Activated CD8-positive, alpha-beta memory T cell treated with anti-CD3 and anti-CD28 coated beads for 1 hour (primary cell): Measurements from ENCODE around the gene RNF152.
A peak's percentile ranks its signal among the peaks of the same experiment; 100 is the strongest.

Experiments
- DNase-seq, 2 donors: peaks; one replicate each; pipeline ENCODE4 v3.0.0-alpha.2; 2020; ENCODE audit warnings: low read depth in 1 of 2; ENCODE audit errors: extremely low read depth in 1 of 2

The RNF152 gene

GRCh38 chr18:61894751-61895524 is 2.1 kb upstream of the RNF152 start:
- no peak for DNase-seq

GRCh38 chr18:61893971-61894750 is 1.4 kb upstream of the RNF152 start:
- DNase-seq = peak in 1 of 2 donors; percentile 50

DNA sequence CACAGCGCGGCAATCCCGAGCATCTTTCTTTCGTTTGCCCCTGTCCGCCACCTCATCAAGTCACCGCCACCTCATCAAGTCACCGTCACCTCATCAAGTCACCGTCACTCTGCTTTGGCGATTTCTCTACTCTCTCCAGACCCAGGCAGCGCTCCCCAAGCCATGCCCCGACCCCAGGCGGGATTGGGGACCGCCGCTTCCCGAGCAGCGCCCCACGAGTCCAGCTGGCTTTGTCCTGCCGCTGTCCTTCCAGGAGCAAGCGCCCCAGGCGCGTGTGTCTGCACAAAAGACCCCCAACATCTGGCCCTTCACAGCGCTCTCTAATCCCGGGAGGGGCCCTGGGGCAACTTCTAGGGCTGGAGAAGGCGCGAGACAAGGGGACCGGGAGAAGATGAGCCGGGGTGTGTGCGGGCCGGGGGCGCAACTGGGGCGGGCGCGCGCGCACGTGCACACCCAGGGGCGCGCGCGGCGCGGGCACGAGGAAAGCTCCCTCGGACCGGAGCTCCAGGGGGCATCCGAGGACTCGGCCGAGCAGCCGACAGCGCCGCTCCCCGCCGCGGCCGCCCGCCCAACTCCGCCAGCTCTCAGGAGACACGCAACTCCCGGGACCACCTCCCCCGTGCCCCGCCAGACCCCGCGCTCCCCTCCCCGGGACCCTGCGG is 633 bp upstream of the RNF152 start:
- peak in 1 of 2 donors; percentile 3 for DNase-seq

DNA sequence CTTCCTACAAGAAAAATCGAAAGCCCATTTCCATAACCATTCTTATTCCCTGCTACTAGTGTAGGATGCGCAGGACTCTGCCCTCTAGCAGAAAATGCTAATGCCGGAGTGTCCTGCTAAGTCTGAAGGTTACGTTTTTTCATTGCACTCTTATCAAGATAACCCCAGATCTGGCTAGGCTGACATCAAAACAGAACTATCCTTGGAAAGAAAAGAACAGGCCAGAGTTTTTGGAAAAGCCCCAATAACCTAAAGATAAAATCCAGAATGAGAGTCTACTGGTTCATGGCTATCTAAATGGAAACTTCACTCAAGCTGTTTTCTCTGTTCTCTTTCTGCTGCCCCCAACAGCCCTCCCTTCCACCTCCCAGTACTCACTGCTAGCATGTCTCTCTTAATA is 913 bp downstream of the RNF152 start:
- no peak for DNase-seq

DNA sequence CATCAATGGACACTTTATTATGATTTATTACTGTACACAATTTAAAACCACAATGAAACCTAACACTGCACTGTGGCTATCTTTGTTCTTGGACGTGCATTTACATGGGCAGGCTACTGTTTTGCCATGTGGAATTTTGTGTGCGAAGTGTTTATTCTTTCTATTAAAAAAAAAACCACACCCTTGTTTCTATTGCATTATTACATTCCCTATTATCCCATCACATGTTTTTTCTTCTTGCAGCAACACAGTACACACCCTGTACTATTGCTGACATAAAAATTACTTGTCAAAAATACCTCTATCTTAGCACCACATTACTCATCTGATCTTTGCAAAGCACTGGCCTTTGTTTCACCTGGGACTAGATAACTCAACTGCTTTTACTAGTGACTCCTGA is 1.5 kb downstream of the RNF152 start:
- no peak for DNase-seq

GRCh38 chr18:61890344-61890743 is 2.5 kb downstream of the RNF152 start:
- DNase-seq = no peak

DNA sequence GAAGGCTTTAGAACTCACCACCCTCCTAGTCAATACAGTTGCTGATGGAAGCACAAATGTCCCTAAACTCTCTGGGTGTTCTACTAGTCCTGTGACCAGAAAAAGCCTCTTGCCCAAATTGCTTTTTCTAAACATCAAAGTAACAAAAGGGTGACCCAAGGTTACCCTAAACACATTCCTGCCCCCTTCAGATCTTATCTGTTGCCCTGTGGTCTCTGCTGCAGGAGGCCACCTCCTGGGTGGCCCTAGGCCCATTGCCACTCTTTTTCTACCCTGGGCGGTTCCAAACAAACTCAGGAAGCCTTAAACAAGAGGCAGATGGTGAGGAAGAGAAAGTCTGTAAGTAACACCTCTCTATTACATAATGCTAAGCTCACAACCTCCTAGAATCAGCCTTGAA is 3.3 kb downstream of the RNF152 start:
- no peak for DNase-seq

GRCh38 chr18:61888622-61889021 is 4.2 kb downstream of the RNF152 start:
- no peak for DNase-seq

DNA sequence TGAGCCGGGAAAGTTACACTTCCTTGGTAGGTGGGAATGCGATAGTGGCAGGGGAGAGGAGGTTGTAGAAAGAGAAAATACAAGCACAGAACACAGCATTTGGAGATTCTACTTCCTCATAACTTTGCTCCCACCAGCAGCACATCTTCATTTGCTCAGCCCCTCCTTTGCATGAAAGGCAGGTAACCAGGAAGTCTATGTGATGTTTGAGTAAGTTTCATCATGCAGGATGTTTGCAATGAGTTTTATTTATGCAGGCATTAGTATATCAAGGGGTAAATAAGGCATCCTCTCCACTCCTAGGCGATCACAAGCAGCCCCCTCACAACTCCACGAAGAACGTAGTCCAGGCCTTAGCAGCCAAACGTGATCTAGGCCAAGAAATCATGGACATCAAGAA is 5.0 kb downstream of the RNF152 start:
- DNase-seq = no peak

GRCh38 chr18:61883547-61883946 is 9.3 kb downstream of the RNF152 start:
- no peak for DNase-seq

DNA sequence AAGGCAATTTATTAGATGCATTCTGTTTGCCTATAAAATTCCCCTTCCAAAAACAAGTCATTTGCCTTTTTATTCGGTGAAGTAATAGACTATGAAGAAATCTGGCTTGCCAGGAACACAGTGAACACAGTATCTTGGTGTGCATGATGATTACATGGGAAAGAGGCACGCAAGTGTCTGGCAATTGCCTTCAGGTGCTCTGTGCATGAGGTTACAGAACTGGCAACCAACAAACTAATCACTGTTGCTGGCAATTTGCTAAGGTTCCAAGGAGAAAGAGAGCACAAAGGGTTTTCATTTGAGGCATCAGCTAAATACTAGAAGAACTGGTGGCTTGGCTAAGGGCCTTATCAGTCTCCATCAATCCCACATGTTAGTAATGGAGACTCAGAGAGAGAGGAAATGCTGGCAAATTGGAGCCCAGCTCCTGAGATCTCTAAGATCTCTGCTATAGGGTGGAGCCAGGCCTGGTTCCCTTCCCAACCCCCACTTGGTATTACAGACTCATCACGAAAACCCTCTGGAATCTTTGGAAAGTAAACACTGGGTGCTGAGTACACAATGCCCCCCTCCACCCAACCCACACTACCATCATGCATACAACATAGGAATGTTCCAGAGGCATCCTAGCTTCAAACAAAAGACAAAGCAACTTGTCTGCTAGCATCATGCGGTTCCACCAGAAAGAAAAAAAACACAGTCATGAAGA is 10.4 kb downstream of the RNF152 start:
- DNase-seq = no peak

- no peak for DNase-seq
Observed at GRCh38 chr18:61876899-61877298, 15.9 kb downstream of the RNF152 start.

- no peak for DNase-seq
Observed at GRCh38 chr18:61870151-61870550, 22.7 kb downstream of the RNF152 start.

DNA sequence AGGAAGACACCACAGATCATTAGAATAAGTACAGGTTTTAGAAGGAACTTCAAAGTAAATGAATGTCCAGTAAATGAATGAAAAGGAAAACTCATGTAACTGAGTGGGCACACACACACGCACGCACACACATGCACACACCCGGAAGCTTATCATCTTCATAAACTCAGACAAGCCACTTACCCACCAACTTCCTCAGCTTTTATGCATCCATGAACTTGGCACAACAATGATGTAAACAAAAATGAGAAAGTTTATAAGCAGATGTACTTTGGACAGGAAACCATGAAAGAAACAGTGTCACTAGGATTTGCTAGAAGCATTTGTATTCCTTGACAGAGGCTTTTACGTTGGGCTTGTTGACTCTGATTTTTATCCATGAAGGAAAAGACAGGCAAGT is 23.2 kb downstream of the RNF152 start:
- DNase-seq = no peak

DNA sequence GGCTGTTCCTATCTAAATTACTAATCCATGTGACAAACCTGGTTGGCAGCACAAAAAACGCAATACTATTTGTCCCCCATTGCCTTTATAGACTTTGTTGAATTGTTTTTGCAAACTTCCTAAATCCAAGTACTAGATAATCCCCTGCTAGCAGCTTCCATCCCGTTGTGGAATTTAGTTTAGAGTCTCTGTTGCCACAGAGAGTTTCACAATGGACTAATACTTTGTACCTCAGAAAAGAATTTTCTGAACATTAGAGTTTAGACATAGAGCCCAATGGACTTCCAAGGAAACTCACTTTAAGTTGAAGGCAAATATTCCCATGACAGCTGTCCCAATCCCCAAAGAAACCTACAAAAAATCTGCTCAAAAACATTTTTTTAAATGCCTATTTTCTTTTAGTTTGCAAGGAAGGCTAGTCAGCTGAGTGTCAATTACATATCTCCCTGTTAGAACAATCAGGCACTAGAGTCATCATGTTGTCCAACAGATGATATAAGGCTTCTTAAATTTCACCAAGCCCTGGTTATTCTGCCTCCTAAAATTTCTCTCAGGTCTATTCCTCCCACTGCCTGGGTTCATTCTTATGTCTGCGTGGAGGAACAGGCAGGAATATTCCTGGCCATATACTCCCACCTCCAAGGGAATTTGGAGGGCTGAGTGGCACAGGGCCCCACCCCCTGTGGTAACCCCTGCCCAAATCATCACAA is 27.2 kb downstream of the RNF152 start:
- no peak for DNase-seq

- DNase-seq = no peak
Observed at GRCh38 chr18:61861372-61861771, 31.4 kb downstream of the RNF152 start.

GRCh38 chr18:61860302-61860701 is 32.5 kb downstream of the RNF152 start:
- DNase-seq = no peak

GRCh38 chr18:61859113-61859512 is 33.7 kb downstream of the RNF152 start:
- DNase-seq = no peak

GRCh38 chr18:61856678-61857077 is 36.1 kb downstream of the RNF152 start:
- no peak for DNase-seq
